MCF 10A (cell line): Measurements from ENCODE around the gene SERPINE1. TPM values are rescaled to one million over a fixed set of nuclear protein-coding genes. Genes with fewer than 3 reads are reported as not detected.
A peak's percentile ranks its signal among the peaks of the same experiment; 100 is the strongest.

Experiments used
- Bru-seq: library from RNA; stranded (reverse); fragments of 400-500 nt; gene quantifications from one replicate; lab custom pipeline; 2021; lab: Mats Ljungman, UMichigan
- BruChase-seq, 2 experiments: library from RNA; stranded (reverse); fragments of 400-500 nt; gene quantifications; one replicate each; lab custom pipeline; 2021; lab: Mats Ljungman, UMichigan
- BruUV-seq: library from RNA; stranded (reverse); fragments of 400-500 nt; replicated peaks from 2 replicates; lab custom pipeline; 2021; lab: Mats Ljungman, UMichigan
- CTCF ChIA-PET: fragments of 300-600 bp; sonication (Branson Sonifier 250); formaldehyde crosslinking; extraction: SDS; loops from one replicate; lab custom pipeline; 2021; ENCODE audit warnings: antibody characterized with exemption, inconsistent platforms; lab: Yijun Ruan, JAX
- POLR2A ChIA-PET: fragments of 300-600, 350-650 bp; sonication (Branson Sonifier 250); formaldehyde crosslinking; extraction: SDS; loops from one replicate; lab custom pipeline; 2020; ENCODE audit warnings: antibody characterized with exemption, inconsistent platforms; lab: Yijun Ruan, JAX
- DNase-seq: peaks from one replicate; pipeline ENCODE4 v3.0.0-alpha.2; 2018; ENCODE audit not compliant: unreplicated experiment
- H3K27ac Mint-ChIP-seq: one replicate; pipeline ENCODE4 v1.8.0; 2022; ENCODE audit warnings: mild to moderate bottlenecking, low read depth, mixed read lengths; ENCODE audit not compliant: unreplicated experiment
- H3K27me3 Mint-ChIP-seq: one replicate; pipeline ENCODE4 v1.8.0; 2022; ENCODE audit warnings: mixed read lengths; ENCODE audit not compliant: insufficient read depth, unreplicated experiment
- H3K36me3 Mint-ChIP-seq: one replicate; pipeline ENCODE4 v1.8.0; 2022; ENCODE audit warnings: mild to moderate bottlenecking, moderate library complexity, mixed read lengths; ENCODE audit not compliant: insufficient read depth, unreplicated experiment
- H3K4me1 Mint-ChIP-seq: one replicate; pipeline ENCODE4 v1.8.0; 2022; ENCODE audit warnings: mixed read lengths; ENCODE audit not compliant: insufficient read depth, unreplicated experiment
- H3K4me3 Mint-ChIP-seq: one replicate; pipeline ENCODE4 v1.8.0; 2022; ENCODE audit warnings: mild to moderate bottlenecking, moderate library complexity, mixed read lengths; ENCODE audit not compliant: unreplicated experiment
- H3K9me3 Mint-ChIP-seq: one replicate; pipeline ENCODE4 v1.8.0; 2022; ENCODE audit warnings: mixed read lengths; ENCODE audit not compliant: unreplicated experiment
- intact Hi-C: fragments of 100-400 bp; cut with micrococcal nuclease; formaldehyde crosslinking; loops from 2 replicates; pipeline ENCODE4 v1.14.1; 2022
- long read RNA-seq: library from polyadenylated mRNA; stranded (forward); transcript quantifications from one replicate; pipeline ENCODE4 v2.0.0, GENCODE V29; 2022
- total RNA-seq: library from RNA; stranded (reverse); gene quantifications from 2 replicates; pipeline ENCODE4 v1.2.3, GENCODE V29; 2022
- TF ChIP-seq, protein P1 (sequence below): fragments of 200-600 bp; IDR thresholded peaks from one replicate; pipeline ENCODE4 v1.8.0; 2022; ENCODE audit warnings: antibody characterized with exemption, mild to moderate bottlenecking; ENCODE audit not compliant: unreplicated experiment

SERPINE1 gene
- total RNA-seq (56.7 and 80.6 TPM in 2 replicates), Bru-seq, nascent RNA (percentile 81 among the genes with signal in this experiment), BruChase-seq, experiment 1, labeled RNA remaining after a 6-hour chase (percentile 93 among the genes with signal in this experiment), BruChase-seq, experiment 2, labeled RNA remaining after a 2-hour chase (percentile 90 among the genes with signal in this experiment)
- long read RNA-seq, transcript SERPINE1-201 (9 exons, 3,190 nt) = major isoform, 109 of 150 reads
- long read RNA-seq, partial matches to known transcripts = 15 of 150 reads
- long read RNA-seq, other reads (novel, unspliced or antisense) = 26 of 150 reads

DNA sequence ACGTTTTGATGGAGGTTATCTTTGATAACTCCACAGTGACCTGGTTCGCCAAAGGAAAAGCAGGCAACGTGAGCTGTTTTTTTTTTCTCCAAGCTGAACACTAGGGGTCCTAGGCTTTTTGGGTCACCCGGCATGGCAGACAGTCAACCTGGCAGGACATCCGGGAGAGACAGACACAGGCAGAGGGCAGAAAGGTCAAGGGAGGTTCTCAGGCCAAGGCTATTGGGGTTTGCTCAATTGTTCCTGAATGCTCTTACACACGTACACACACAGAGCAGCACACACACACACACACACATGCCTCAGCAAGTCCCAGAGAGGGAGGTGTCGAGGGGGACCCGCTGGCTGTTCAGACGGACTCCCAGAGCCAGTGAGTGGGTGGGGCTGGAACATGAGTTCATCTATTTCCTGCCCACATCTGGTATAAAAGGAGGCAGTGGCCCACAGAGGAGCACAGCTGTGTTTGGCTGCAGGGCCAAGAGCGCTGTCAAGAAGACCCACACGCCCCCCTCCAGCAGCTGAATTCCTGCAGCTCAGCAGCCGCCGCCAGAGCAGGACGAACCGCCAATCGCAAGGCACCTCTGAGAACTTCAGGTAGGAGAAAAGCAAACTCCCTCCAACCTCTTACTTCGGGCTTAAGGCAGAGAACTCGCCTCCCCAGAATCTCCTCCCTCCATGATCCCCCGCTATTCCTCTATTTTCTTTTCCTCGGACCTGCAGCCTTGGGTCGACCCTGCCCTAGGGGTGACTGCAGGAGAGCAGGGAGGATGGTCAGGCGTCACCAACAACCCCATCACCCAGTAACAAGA, at the start of gene SERPINE1:
Gene SERPINE1, plus strand, starts transcription at position 454 of the 809 bp plus-strand sequence. CDS start 1,290 bp downstream, outside the sequence.
- H3K27ac Mint-ChIP-seq = peak within 1 kb of the TSS; percentile 85
- BruUV-seq = TSS peak; percentile 19
- peaks cover 49% of the 10 kb centered on the region for H3K4me1 Mint-ChIP-seq
- peaks cover 28% of the 10 kb centered on the region for H3K36me3 Mint-ChIP-seq
- intact Hi-C loops = loop anchor here (2.0 kb wide), 1 partner anchor 26 kb away; no protein-coding TSS in a partner anchor
- CTCF ChIA-PET = interaction anchor here (0.6 to 1.7 kb wide), 7 partner anchors 14 to 229 kb away, joined by 3 to 6 read pairs (median 3); no protein-coding TSS in a partner anchor
- no peaks in the 10 kb centered on the region for H3K27me3 Mint-ChIP-seq
- POLR2A ChIA-PET = interaction anchor here (0.7 to 3.6 kb wide), 14 partner anchors 8 to 699 kb away, joined by 3 to 24 read pairs (median 6); partner anchors contain the start of genes PLOD3, TRIM56, ZCWPW1 and ZNHIT1
- peak within 1 kb of the TSS; percentile 76 for H3K4me3 Mint-ChIP-seq
- peak; percentile 99 for DNase-seq
- H3K9me3 Mint-ChIP-seq = no peaks in the 10 kb centered on the region
- TF ChIP-seq, protein P1, sequence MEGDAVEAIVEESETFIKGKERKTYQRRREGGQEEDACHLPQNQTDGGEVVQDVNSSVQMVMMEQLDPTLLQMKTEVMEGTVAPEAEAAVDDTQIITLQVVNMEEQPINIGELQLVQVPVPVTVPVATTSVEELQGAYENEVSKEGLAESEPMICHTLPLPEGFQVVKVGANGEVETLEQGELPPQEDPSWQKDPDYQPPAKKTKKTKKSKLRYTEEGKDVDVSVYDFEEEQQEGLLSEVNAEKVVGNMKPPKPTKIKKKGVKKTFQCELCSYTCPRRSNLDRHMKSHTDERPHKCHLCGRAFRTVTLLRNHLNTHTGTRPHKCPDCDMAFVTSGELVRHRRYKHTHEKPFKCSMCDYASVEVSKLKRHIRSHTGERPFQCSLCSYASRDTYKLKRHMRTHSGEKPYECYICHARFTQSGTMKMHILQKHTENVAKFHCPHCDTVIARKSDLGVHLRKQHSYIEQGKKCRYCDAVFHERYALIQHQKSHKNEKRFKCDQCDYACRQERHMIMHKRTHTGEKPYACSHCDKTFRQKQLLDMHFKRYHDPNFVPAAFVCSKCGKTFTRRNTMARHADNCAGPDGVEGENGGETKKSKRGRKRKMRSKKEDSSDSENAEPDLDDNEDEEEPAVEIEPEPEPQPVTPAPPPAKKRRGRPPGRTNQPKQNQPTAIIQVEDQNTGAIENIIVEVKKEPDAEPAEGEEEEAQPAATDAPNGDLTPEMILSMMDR = peak; percentile 37

DNA sequence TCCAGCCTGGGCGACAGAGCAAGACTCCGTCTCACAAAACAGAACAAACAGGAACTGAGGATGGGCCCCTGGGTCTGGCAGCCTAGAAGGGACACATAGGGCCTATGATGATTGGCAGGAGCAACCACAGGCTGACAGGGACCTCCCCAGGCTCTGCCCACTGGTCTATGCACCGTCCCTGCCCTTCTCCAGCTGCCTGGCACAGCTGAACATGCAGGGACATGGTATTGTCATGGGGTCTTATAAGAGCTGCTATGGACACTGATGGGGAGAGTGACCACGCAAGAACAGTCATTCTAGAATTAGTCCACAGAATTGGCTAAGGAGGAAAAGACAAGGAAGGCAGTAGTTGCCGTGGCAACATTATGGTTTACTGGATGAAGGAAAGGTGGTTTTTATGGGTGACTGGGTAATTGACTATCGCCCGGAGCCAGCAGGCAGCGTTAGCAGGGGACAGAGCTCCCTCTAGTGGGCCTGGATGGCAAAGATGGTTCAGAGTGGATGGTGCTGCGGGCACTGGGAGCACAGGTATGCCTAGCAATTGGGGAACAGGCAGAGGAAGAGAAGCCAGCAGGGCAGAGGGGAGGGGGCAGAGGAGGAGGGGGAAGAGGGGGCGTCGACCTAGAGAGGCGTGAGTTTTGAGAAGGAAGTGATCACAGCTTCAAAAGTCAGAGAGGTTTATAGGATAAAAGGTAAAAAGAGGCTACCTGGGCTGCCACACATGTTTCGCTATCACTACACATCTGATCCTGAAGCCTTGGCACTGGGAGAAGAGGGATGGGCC, 49.4 kb upstream of the SERPINE1 start:
- H3K9me3 Mint-ChIP-seq = no peaks in the 10 kb centered on the region
- H3K4me3 Mint-ChIP-seq = no peak overlapping the region
- BruUV-seq = no TSS peak
- peak; percentile 81 for DNase-seq
- no peaks in the 10 kb centered on the region for H3K36me3 Mint-ChIP-seq
- intact Hi-C loops = loop anchor here (1.0 kb wide), 1 partner anchor 180 kb away; no protein-coding TSS in a partner anchor
- CTCF ChIA-PET = interaction anchor here (0.6 to 2.7 kb wide), 22 partner anchors 9 to 1987 kb away, joined by 3 to 17 read pairs (median 4); no protein-coding TSS in a partner anchor
- POLR2A ChIA-PET = interaction anchor here (0.5 to 1.4 kb wide), 3 partner anchors 21 to 124 kb away, joined by 3 to 8 read pairs (median 6); no protein-coding TSS in a partner anchor
- TF ChIP-seq, protein P1 = peak; percentile 81
- no peak overlapping the region for H3K27ac Mint-ChIP-seq
- H3K27me3 Mint-ChIP-seq = no peaks in the 10 kb centered on the region
- peaks cover 5% of the 10 kb centered on the region for H3K4me1 Mint-ChIP-seq

GRCh38 chr7:101081432-101081831, 45.5 kb upstream of the SERPINE1 start:
- H3K36me3 Mint-ChIP-seq = no peaks in the 10 kb centered on the region
- H3K27ac Mint-ChIP-seq = no peak overlapping the region
- intact Hi-C loops = no loop called here
- H3K4me1 Mint-ChIP-seq = peaks cover 13% of the 10 kb centered on the region
- no peak overlapping the region for H3K4me3 Mint-ChIP-seq
- POLR2A ChIA-PET = interaction anchor here (1.3 kb wide), 1 partner anchor 12 kb away, joined by 3 read pairs; no protein-coding TSS in a partner anchor
- no peaks in the 10 kb centered on the region for H3K27me3 Mint-ChIP-seq
- no peaks in the 10 kb centered on the region for H3K9me3 Mint-ChIP-seq
- BruUV-seq = no TSS peak
- DNase-seq = no peak
- CTCF ChIA-PET = interaction anchor here (0.6 to 2.6 kb wide), 6 partner anchors 22 to 618 kb away, joined by 3 to 9 read pairs (median 4); partner anchors contain the start of gene UFSP1
- TF ChIP-seq, protein P1 = no peak
